BE2C (cell line): ENCODE data around the gene SRRM4.
"Not testable (repeated sequence)": the region's sequence is repeated elsewhere in the genome, so short reads cannot be mapped to it uniquely, and the experiment has no call there.

Experiments
- DNase-seq: peaks from one replicate; pipeline ENCODE4 v3.0.0-alpha.2; 2020
- H3K27me3 ChIP-seq: fragments of 250-450 bp; sonication (Bioruptor Pico); 2 replicates; pipeline ENCODE4 v1.5.1; 2020; ENCODE audit warnings: mild to moderate bottlenecking
- H3K36me3 ChIP-seq: fragments of 250-450 bp; sonication (Bioruptor Pico); 2 replicates; pipeline ENCODE4 v1.5.1; 2020; ENCODE audit warnings: mild to moderate bottlenecking
- H3K4me1 ChIP-seq: fragments of 250-450 bp; sonication (Bioruptor Pico); 2 replicates; pipeline ENCODE4 v1.5.1; 2020
- H3K4me3 ChIP-seq: 2 replicates; pipeline ENCODE4 v1.5.1; 2011; ENCODE audit warnings: low read depth, low read length
- H3K9me3 ChIP-seq: fragments of 250-450 bp; sonication (Bioruptor Pico); 2 replicates; pipeline ENCODE4 v1.5.1; 2020
- CTCF ChIP-seq: IDR thresholded peaks from 2 replicates; pipeline ENCODE4 v1.5.1; 2012; ENCODE audit warnings: mild to moderate bottlenecking, low read depth, low read length

SRRM4 gene

GRCh38 chr12:118999107-118999506 lies 17.8 kb downstream of the SRRM4 start:
- H3K4me1 ChIP-seq, result peaks cover 12% of the 10 kb centered on the region
- no peaks in the 10 kb centered on the region for H3K27me3 ChIP-seq
- no peak overlapping the region for H3K4me3 ChIP-seq
- H3K9me3 ChIP-seq, result no peaks in the 10 kb centered on the region
- no peak for TF ChIP-seq CTCF
- H3K36me3 ChIP-seq, result peaks cover 57% of the 10 kb centered on the region
- no peak for DNase-seq

GRCh38 chr12:119005085-119005484 lies 23.7 kb downstream of the SRRM4 start:
- H3K4me1 ChIP-seq, result peaks cover 64% of the 10 kb centered on the region

DNA sequence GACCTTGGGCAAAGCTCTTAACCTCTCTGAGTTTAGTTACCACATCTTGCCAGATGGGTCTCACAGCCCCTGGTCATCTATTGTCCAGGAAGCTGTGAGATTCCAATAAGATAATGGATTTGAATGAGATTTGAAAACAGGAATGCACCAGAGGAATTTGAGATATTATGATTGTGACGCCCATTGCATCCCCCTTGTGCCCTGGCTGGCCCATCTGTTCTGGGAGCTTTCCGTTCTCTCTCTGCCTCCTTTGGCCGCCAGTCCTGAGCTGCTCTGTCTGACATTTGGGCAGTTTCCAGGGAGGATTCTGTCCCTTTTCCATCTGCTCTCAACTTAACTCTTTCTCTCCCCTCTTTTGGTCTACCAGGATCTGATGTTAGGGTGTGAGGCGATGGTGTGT lies 24.6 kb downstream of the SRRM4 start:
- no peaks in the 10 kb centered on the region for H3K27me3 ChIP-seq
- no peak overlapping the region for H3K4me3 ChIP-seq
- H3K36me3 ChIP-seq, result peaks cover 13% of the 10 kb centered on the region; the same call in 1 of the 2 replicates
- peaks cover 70% of the 10 kb centered on the region for H3K4me1 ChIP-seq
- no peaks in the 10 kb centered on the region for H3K9me3 ChIP-seq
- no peak for TF ChIP-seq CTCF
- no peak for DNase-seq

More at GRCh38 chr12:119005085-119005484, 23.7 kb downstream of the SRRM4 start:
- Histone ChIP-seq H3K36me3 (peaks cover 21% of the 10 kb centered on the region), H3K9me3 (no peaks in the 10 kb centered on the region), H3K4me3 (no peak overlapping the region), H3K27me3 (no peaks in the 10 kb centered on the region)
- TF ChIP-seq CTCF, result no peak
- no peak for DNase-seq

DNA sequence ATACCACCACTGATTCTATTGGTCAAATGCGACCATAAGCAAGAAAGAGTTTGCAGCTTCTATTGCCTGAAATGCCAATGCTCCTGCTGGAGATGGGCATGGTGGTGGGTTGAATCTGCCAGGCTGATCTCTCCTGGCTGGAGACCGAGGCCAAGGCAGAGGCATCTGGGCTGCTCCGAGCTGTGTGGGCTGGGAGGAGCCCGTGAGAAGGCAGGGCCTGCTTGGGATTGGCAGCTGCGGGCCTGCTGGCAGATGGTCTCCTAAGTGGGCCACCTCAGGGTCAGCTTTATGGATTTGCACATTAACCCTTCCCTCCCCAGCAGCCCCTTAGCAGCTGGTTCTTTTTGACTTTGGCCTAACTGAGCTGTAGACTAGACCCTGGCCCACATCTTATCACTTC lies 25.4 kb downstream of the SRRM4 start:
- TF ChIP-seq CTCF, result no peak
- H3K36me3 ChIP-seq, result peaks cover 5% of the 10 kb centered on the region; the same call in 1 of the 2 replicates
- H3K27me3 ChIP-seq, result no peaks in the 10 kb centered on the region
- H3K4me3 ChIP-seq, result no peak overlapping the region
- H3K4me1 ChIP-seq, result peaks cover 75% of the 10 kb centered on the region
- no peaks in the 10 kb centered on the region for H3K9me3 ChIP-seq
- DNase-seq, result peak; percentile 89

DNA sequence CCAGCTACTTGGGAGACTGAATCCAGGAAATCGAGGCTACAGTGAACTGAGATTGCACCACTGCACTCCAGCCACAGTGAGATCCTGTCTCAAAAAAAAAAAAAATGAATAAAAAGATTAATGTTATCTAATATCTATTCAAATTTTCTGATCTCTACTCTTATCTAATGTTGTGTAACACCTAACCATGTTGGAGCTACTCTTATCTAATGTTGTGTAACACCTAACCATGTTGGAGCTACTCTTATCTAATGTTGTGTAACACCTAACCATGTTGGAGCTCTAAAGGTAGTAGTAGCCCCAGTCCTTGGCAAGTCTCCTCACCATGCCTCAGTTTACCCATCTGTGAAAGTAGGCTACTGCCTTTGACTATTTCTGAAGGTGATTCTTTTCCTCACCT lies 26.9 kb downstream of the SRRM4 start:
- not testable (repeated sequence) for DNase-seq, H3K9me3 ChIP-seq, H3K36me3 ChIP-seq, H3K27me3 ChIP-seq
- peaks cover 70% of the 10 kb centered on the region for H3K4me1 ChIP-seq
- H3K4me3 ChIP-seq, result peak overlapping the region; percentile 45; the same call in 1 of the 2 replicates

DNA sequence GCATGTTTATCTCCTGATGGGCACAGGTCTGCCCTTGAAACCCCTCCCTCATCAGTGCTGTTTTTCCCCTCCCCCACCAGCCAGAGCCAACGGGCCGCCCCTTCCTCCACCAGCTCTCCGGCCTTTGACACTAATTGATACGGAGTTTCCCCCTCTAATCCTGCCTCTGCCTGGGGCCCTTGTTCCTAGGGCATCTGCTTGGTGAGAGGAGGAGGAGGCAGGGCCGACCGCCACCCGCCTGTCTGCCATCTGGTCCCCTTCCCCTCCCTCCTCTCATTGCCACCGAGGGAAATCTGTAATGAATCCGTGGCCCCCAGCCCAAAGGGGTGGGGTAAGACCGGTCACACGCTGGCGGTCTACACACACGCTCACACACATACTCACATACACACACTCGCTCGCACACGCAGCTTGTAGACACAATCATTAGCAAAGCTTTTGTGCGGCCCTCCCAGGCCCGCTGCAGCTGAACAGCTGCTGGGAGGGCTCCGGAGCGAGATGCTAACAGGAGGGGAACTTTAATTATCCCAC lies 27.4 kb downstream of the SRRM4 start:
- peak overlapping the region; percentile 45 for H3K4me3 ChIP-seq
- TF ChIP-seq CTCF, result no peak
- no peaks in the 10 kb centered on the region for H3K27me3 ChIP-seq
- H3K4me1 ChIP-seq, result peaks cover 66% of the 10 kb centered on the region
- DNase-seq, result peak; percentile 93
- no peaks in the 10 kb centered on the region for H3K36me3 ChIP-seq
- no peaks in the 10 kb centered on the region for H3K9me3 ChIP-seq

- H3K27me3 ChIP-seq, result no peaks in the 10 kb centered on the region
- H3K4me3 ChIP-seq, result no peak overlapping the region
- peak; percentile 29 for TF ChIP-seq CTCF
- H3K9me3 ChIP-seq, result no peaks in the 10 kb centered on the region
- H3K36me3 ChIP-seq, result no peaks in the 10 kb centered on the region; the same call in 1 of the 2 replicates
- peak; percentile 52 for DNase-seq
- H3K4me1 ChIP-seq, result peaks cover 43% of the 10 kb centered on the region
Observed at GRCh38 chr12:119011231-119011630, 29.9 kb downstream of the SRRM4 start.
